Measurements from ENCODE around the gene PTPRE.

DNA sequence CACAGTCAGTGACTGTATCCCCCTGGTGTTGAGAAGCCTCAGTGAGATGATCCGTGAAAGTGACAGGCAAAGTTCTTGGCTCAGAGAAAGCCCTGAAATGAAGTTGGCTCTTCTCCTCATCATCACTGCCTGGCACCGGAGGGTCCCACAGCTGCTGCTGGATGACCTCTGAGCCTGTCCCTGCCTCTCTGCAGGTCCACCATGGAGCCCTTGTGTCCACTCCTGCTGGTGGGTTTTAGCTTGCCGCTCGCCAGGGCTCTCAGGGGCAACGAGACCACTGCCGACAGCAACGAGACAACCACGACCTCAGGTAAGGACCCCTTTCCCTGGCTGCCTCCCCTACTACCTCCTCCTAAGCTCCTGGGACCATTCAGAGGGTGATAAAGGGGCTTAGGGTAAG is 133.8 kb downstream of the PTPRE start:
- TF ChIP-seq TAF1 (IDR thresholded peaks at IDR 0.05; ENCODE audit: borderline replicate concordance, low read depth, low read length) (no peak), POLR2A (IDR thresholded peaks at IDR 0.05; ENCODE audit: low read depth, low read length) (no peak)
